Stimulated activated CD8-positive, alpha-beta memory T cell treated with anti-CD3 and anti-CD28 coated beads, Interleukin-7, amount 100 ng/mL, for 24 hours (primary cell): ENCODE data around the gene IL20.

ENCODE experiments used
- DNase-seq: peaks from one replicate; pipeline ENCODE4 v3.0.0-alpha.2; 2020; ENCODE audit warnings: low read depth

The IL20 gene

GRCh38 chr1:206904423-206905142, 39.2 kb downstream of the IL20 start:
- no peak for DNase-seq

- no peak for DNase-seq
Measured at GRCh38 chr1:206905295-206906164, 40.1 kb downstream of the IL20 start.

- no peak for DNase-seq
Measured at GRCh38 chr1:206907304-206907991, 42.0 kb downstream of the IL20 start.

DNA sequence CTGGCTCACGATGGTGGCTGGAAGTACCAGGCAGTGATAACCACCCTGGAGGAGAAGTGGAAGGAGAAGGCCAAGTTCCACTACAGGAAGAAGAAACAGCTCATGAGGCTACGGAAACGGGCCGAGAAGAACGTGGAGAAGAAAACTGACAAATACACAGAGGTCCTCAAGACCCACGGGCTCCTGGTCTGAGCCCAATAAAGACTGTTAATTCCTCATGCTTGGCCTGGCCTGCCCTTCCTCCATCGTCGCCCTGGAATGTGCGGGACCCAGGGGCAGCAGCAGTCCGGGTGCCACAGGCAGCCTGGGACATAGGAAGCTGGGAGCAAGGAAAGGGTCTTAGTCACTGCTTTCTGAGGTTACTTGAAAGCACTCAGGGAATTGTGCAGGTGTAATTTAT, 42.6 kb downstream of the IL20 start:
- no peak for DNase-seq

GRCh38 chr1:206909161-206909882, 43.9 kb downstream of the IL20 start:
- no peak for DNase-seq

- no peak for DNase-seq
Measured at GRCh38 chr1:206909883-206910318, 44.5 kb downstream of the IL20 start.

- DNase-seq = no peak
Measured at GRCh38 chr1:206911064-206911663, 45.7 kb downstream of the IL20 start.

DNA sequence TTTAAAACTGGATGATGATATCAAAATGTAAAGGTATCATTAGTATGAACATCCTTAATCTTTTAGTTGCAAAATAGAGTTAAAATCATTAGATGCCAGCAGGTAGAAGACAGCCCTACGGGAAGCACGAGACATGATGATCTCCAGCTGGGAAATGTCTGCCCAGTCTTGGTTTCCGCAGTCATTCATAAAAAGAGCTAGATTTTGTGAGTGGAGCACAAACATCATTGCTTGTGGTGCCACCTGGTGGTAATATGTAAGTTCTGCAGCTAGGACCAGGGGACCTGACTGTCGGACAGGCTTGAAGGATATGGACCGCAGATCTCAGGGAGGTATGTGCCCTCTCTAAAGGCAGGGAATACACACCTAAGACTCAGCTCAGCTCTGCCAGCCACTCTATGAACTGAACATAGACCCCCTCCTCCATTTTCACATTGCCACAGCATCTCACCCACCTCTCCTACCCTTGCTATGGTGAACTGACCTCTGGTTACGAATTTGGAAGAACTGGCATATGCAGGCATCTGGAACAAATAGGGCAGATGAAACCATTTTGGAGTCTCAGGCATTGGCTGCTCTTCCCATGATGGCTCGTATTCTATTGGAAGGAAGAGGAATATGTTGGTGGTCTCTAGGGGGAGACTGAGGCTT, 47.1 kb downstream of the IL20 start:
- DNase-seq = no peak

DNA sequence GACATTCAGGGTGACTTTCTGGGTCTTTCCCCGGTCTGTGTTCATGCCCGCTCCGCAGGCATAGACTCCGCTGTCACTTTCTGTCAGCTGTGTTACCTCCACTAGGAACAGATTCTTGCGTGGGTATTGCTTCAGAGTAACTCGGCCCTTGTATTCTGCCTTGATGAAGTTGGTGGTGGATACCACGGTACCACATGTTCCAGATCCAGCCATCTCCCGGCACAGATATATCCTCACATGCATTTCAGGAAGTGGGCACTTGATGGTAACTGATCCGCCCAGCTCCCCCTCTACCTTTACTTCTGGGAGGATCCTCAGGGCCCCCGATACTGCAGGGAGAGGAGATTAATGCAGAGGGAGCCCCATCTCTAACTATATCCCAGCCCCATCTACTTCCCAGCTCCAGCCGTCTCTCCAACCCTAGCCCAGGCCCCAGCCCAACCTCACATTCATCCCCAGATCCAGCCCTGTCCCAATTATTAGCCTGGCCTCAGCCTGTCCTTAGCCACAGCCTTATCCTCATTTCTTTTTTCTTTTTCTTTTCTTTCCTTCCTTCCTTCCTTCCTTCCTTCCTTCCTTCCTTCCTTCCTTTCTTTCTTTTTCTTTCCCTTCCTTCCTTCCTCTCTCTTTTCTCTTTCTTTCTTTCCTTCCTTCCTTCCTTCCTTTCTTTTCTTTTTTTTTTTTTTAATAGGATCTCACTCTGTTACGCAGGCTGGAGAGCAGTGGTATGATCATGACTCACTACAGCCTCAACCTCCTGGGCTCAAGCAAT, 48.5 kb downstream of the IL20 start:
- no peak for DNase-seq

DNA sequence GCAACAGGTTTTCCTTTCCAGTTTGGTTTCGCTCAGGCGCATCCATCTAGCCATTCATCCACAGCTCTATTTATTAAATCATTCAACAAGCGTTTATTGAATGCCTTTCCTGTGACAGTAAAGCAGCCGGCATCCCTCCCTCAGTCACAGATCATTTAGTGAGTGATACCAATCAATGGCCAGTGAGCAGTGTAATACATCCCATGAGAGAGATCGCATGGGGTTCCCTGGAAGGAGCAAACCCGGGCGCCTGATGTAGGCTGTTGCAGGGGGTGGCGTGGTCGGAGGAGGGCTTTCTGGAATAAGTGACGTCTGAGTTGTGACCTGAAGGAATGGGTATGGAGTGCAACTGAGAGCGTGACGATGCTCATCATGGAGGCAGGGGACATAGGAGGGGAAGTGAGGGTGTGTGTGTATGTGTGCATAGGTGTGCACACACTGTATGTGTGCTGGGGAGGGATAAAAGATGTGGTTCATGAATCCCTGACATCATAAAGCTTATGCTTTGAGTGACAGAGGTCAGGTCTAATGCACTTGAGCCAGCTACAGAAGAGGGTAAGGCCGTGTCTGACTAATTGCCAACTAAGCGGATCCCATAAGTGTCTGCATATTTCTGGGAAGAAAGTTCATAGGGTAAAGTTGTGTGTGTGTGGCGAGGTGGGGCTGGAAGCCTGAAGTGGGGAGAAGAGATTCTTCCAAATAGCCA, 49.8 kb downstream of the IL20 start:
- no peak for DNase-seq

DNA sequence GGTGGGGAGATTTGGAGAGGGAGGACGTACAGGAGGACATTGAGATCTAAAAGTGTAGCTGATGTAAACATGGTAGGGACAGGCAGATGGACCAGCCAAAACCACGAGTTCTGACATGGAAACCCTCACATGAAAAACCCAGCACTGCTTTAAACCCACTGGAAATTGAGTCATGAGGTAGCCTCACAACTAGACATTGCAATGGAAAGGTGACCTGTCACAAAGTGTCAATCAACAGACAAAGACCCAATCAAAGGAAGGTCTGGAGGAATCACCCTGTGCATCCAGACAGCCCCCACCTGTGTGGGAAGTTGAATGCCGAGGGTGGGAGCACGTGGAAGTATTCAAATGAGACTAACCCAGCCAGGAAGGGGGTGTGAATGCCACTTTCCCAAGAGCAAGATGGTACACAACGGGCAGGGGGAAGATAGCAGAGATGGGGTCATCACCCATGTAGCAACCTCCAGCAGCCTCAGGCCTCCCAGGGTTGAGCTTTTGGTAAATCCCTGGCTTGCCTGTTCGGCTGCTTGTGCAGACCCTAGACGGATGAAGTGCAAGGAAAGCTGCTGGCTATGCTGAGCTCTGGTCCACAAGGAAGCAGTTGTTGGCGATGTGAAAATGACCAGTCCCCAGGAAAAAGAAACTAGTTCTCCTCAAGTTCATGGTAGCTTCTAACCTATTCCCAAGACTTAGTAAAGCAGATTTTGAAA, 50.7 kb downstream of the IL20 start:
- no peak for DNase-seq

DNA sequence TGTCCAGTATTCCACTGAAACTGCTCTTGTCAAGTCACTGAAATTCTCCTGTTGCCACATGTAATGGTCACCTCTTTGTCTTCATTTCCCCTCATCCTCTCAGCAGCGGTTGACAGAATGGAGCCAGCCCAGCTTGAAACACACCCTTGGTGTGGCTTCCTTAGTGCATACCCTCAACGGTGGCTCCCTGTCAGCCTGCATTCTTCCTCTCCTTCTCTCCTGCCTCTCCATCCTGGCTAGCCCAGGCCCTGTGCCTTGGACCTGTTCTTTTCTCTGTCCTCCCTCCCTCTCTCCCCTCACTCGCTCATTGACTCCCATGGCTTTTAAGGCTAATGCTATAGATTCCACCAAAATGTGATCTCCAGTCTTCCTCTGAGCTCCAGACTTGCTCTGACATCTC, 52.7 kb downstream of the IL20 start:
- DNase-seq = no peak
